Ectodermal cell (in vitro differentiated cells): ENCODE results near the gene FANK1.
"Not testable (repeated sequence)": the region's sequence is repeated elsewhere in the genome, so short reads cannot be mapped to it uniquely, and the experiment has no call there.

Source experiments
- H3K27ac ChIP-seq: 2 replicates; pipeline ENCODE4 v1.7.0; 2013; ENCODE audit warnings: mild to moderate bottlenecking, low read depth, low read length; ENCODE audit not compliant: insufficient read depth, poor library complexity, severe bottlenecking
- H3K27me3 ChIP-seq: 2 replicates; pipeline ENCODE4 v1.7.0; 2013; ENCODE audit warnings: mild to moderate bottlenecking, low read length; ENCODE audit not compliant: insufficient read depth, control insufficient read depth, poor library complexity, severe bottlenecking
- H3K36me3 ChIP-seq: one replicate; pipeline ENCODE4 v1.7.0; 2013; ENCODE audit warnings: low read length; ENCODE audit not compliant: control insufficient read depth, insufficient read depth
- H3K4me1 ChIP-seq: one replicate; pipeline ENCODE4 v1.7.0; 2013; ENCODE audit warnings: low read length; ENCODE audit not compliant: control insufficient read depth, insufficient read depth
- H3K4me3 ChIP-seq: 2 replicates; pipeline ENCODE4 v1.7.0; 2013; ENCODE audit warnings: low read depth, low read length, control low read depth; ENCODE audit not compliant: insufficient read depth
- H3K9me3 ChIP-seq: 2 replicates; pipeline ENCODE4 v1.7.0; 2013; ENCODE audit warnings: mild to moderate bottlenecking, low read length, moderate library complexity; ENCODE audit not compliant: control insufficient read depth
- WGBS, 2 experiments: methylation state at CpG; one replicate each; pipeline ENCODE4 v1.1.7; 2013; ENCODE audit warnings: missing lambda C conversion rate in 2 of 2; 5-methylcytosine and 5-hydroxymethylcytosine counted together

FANK1 gene

GRCh38 chr10:125909491-125909890 is 13.1 kb downstream of the FANK1 start:
- H3K27ac ChIP-seq, H3K4me1 ChIP-seq, H3K4me3 ChIP-seq, H3K36me3 ChIP-seq, H3K27me3 ChIP-seq, H3K9me3 ChIP-seq: not testable (repeated sequence)
- 50% methylated on average over 2 of the region's 3 CpGs; no CpG with 5 or more reads in 1 of the 2 experiments for WGBS, 2 experiments

GRCh38 chr10:125911145-125911544 is 14.8 kb downstream of the FANK1 start:
- Histone ChIP-seq H3K36me3 (no peaks in the 10 kb centered on the region), H3K27me3 (no peaks in the 10 kb centered on the region), H3K4me3 (no peak overlapping the region), H3K4me1 (no peaks in the 10 kb centered on the region), H3K9me3 (peaks cover 3% of the 10 kb centered on the region), H3K27ac (no peak overlapping the region)
- WGBS, 2 experiments, result 96 to 97% methylated on average over 10 of the region's 10 CpGs

GRCh38 chr10:125911990-125912389 is 15.6 kb downstream of the FANK1 start:
- H3K4me1 ChIP-seq, result no peaks in the 10 kb centered on the region
- peaks cover 3% of the 10 kb centered on the region for H3K9me3 ChIP-seq
- H3K27ac ChIP-seq, result no peak overlapping the region
- no peak overlapping the region for H3K4me3 ChIP-seq
- H3K36me3 ChIP-seq, result no peaks in the 10 kb centered on the region
- no peaks in the 10 kb centered on the region for H3K27me3 ChIP-seq
- WGBS, 2 experiments, result 83 to 90% methylated on average over 4 of the region's 4 CpGs

- not testable (repeated sequence) for H3K27me3 ChIP-seq
- 90 to 94% methylated on average over 6 of the region's 6 CpGs for WGBS, 2 experiments
These were observed 16.9 kb downstream of the FANK1 start for GRCh38 chr10:125913277-125913676.

GRCh38 chr10:125916977-125917376 is 20.6 kb downstream of the FANK1 start:
- H3K4me3 ChIP-seq, result no peak overlapping the region
- no peak overlapping the region for H3K27ac ChIP-seq
- no peaks in the 10 kb centered on the region for H3K36me3 ChIP-seq
- 86 to 90% methylated on average over 3 of the region's 3 CpGs for WGBS, 2 experiments
- H3K9me3 ChIP-seq, result peaks cover 2% of the 10 kb centered on the region
- no peaks in the 10 kb centered on the region for H3K4me1 ChIP-seq
- no peaks in the 10 kb centered on the region for H3K27me3 ChIP-seq

More at GRCh38 chr10:125913277-125913676, 16.9 kb downstream of the FANK1 start:
- H3K4me3 ChIP-seq, H3K27ac ChIP-seq, H3K36me3 ChIP-seq, H3K9me3 ChIP-seq, H3K4me1 ChIP-seq: not testable (repeated sequence)

GRCh38 chr10:125917704-125918361 is 21.5 kb downstream of the FANK1 start:
- H3K36me3 ChIP-seq, result not testable (repeated sequence)
- WGBS, 2 experiments, result 83 to 88% methylated on average over 8 of the region's 8 CpGs

GRCh38 chr10:125921643-125922306 is 25.4 kb downstream of the FANK1 start:
- not testable (repeated sequence) for H3K4me1 ChIP-seq, H3K27ac ChIP-seq, H3K9me3 ChIP-seq, H3K27me3 ChIP-seq, H3K36me3 ChIP-seq, H3K4me3 ChIP-seq
- 81% methylated on average over 2 of the region's 2 CpGs; no CpG with 5 or more reads in 1 of the 2 experiments for WGBS, 2 experiments

More at GRCh38 chr10:125917704-125918361, 21.5 kb downstream of the FANK1 start:
- H3K4me3 ChIP-seq, H3K27ac ChIP-seq, H3K4me1 ChIP-seq, H3K27me3 ChIP-seq, H3K9me3 ChIP-seq: not testable (repeated sequence)

GRCh38 chr10:125925262-125925834 is 29.0 kb downstream of the FANK1 start:
- Histone ChIP-seq H3K4me3 (no peak overlapping the region), H3K36me3 (no peaks in the 10 kb centered on the region), H3K27me3 (no peaks in the 10 kb centered on the region), H3K27ac (no peak overlapping the region), H3K4me1 (no peaks in the 10 kb centered on the region), H3K9me3 (peaks cover 2% of the 10 kb centered on the region)
- 88 to 92% methylated on average over 4 of the region's 5 CpGs for WGBS, 2 experiments

GRCh38 chr10:125926247-125926646 is 29.9 kb downstream of the FANK1 start:
- WGBS, 2 experiments, result 66 to 77% methylated on average over 3 to 4 of the region's 5 CpGs

GRCh38 chr10:125927265-125927664 is 30.9 kb downstream of the FANK1 start:
- not testable (repeated sequence) for H3K36me3 ChIP-seq, H3K9me3 ChIP-seq, H3K27me3 ChIP-seq, H3K27ac ChIP-seq, H3K4me1 ChIP-seq, H3K4me3 ChIP-seq
- WGBS, 2 experiments, result 81 to 92% methylated on average over 4 to 5 of the region's 5 CpGs

More at GRCh38 chr10:125926247-125926646, 29.9 kb downstream of the FANK1 start:
- H3K4me1 ChIP-seq, result no peaks in the 10 kb centered on the region
- H3K36me3 ChIP-seq, result no peaks in the 10 kb centered on the region
- H3K9me3 ChIP-seq, result peaks cover 2% of the 10 kb centered on the region
- H3K27me3 ChIP-seq, result no peaks in the 10 kb centered on the region
- H3K27ac ChIP-seq, result no peak overlapping the region
- H3K4me3 ChIP-seq, result no peak overlapping the region
